WI38 (cell line): ENCODE data around the gene ASF1A.

Experiments used
- H3K4me3 ChIP-seq: 2 replicates; pipeline ENCODE4 v1.5.1; 2011; ENCODE audit warnings: low read depth, mild to moderate bottlenecking, control low read depth, low read length
- TF ChIP-seq, protein P1 (sequence below): IDR thresholded peaks from 2 replicates; pipeline ENCODE4 v1.5.1; 2012; ENCODE audit warnings: low read depth, mild to moderate bottlenecking, control low read depth, low read length

Gene ASF1A

DNA sequence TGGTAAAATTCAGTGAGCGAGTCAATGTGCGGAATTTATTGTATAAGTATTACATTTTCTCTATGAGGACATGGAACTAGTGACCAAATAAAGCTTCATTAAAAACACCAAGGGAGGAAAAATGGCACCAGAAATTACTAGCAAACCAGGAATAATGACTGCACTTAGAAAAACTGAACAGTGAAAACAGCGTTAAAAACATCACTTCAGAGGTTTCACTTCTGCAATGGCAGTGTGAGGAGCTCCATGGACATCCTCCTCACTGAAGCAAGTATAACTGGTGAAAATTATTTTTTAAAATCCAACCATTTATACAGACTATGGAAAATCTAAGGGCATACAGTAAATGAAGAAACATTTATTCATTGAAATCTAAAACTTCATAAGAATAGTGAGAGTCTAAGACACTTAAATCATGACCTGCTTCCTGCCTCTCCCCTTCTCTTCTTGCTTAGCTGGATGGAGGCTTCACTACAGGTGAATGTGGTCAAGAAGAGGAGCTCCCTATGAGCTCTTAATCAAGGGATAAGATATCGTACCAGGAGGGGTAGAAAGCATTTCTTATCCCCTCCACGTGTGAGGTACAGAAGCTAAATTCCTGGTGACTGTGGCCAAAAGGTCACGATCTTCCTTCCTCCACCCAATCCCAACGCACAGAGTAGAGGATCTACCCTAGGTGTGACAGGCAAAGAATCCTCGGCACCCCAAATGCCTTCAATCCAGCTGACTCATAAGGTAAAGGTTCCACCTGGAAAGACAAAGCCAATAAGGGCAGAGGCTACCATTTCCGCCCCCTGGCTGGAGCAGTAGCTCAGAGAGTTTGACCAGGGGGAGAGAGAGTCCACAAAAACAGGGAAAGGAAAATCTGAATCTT lies 12.3 kb upstream of the ASF1A start:
- TF ChIP-seq, protein P1, sequence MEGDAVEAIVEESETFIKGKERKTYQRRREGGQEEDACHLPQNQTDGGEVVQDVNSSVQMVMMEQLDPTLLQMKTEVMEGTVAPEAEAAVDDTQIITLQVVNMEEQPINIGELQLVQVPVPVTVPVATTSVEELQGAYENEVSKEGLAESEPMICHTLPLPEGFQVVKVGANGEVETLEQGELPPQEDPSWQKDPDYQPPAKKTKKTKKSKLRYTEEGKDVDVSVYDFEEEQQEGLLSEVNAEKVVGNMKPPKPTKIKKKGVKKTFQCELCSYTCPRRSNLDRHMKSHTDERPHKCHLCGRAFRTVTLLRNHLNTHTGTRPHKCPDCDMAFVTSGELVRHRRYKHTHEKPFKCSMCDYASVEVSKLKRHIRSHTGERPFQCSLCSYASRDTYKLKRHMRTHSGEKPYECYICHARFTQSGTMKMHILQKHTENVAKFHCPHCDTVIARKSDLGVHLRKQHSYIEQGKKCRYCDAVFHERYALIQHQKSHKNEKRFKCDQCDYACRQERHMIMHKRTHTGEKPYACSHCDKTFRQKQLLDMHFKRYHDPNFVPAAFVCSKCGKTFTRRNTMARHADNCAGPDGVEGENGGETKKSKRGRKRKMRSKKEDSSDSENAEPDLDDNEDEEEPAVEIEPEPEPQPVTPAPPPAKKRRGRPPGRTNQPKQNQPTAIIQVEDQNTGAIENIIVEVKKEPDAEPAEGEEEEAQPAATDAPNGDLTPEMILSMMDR = no peak
- H3K4me3 ChIP-seq = no peak overlapping the region

DNA sequence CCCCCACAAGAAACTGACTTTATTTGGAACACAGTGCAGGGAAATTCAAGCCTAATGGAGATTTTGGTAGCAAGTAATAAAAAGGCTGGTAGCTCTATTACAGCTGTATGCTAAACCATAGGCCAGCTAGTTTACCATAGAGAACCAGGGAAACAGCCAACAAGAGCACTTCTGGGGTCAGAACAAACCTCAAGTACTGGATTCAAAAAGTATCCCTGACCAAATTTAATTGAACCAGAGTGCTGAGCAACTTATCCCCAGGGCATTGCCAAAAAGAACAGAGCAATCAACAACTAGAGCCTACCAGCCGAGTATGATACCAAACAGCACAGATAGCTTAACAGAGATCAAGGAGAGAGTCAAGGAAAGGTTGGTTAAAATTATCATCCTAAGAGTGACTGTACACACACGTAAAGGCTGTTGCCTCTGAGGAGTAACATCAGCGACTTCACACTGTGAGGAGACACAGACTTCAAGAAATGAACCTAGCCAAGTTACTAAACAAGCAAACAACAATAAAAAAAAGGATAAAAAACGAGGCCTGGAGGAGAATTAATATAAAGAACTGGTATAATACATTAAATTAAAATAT lies 11.5 kb upstream of the ASF1A start:
- TF ChIP-seq, protein P1 = no peak
- H3K4me3 ChIP-seq = no peak overlapping the region

DNA sequence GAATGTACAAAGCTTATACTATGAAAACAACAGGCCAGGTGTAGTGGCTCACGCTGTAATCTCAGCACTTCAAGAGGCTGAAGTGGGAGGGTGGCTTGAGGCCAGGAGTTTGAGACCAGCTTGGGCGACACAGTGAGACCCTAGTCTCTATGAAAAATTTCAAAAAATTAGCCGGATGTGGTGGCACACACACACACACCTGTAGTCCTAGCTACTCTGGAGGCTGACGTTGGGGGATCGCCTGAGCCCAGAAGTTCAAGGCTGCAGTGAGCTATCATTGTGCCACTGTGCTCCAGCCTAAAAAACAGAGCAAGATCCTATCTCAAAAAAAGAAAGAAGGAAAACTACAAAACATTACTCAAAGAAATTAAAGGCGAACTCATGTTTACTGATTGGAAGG lies 7.3 kb upstream of the ASF1A start:
- no peak overlapping the region for H3K4me3 ChIP-seq
- TF ChIP-seq, protein P1 = no peak

DNA sequence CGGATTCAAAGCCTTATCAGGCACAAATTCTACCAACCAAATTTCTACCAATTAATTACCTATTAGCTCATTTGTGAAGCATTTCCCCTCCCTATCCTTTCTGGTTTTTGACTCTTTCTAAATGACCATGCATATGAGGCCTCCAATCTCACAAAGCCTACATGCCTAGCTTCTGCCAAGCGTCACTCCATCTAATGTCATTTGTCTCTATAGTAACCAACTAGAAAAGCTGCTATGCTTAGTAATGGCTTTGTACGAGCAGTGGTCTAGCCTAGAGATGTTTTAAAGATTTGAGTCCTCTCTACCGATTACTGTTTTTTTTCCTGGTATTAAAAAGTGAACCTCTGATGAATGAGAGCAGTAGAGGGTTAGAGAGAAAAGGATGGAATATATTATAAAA lies 4.8 kb upstream of the ASF1A start:
- TF ChIP-seq, protein P1 = no peak
- no peak overlapping the region for H3K4me3 ChIP-seq

DNA sequence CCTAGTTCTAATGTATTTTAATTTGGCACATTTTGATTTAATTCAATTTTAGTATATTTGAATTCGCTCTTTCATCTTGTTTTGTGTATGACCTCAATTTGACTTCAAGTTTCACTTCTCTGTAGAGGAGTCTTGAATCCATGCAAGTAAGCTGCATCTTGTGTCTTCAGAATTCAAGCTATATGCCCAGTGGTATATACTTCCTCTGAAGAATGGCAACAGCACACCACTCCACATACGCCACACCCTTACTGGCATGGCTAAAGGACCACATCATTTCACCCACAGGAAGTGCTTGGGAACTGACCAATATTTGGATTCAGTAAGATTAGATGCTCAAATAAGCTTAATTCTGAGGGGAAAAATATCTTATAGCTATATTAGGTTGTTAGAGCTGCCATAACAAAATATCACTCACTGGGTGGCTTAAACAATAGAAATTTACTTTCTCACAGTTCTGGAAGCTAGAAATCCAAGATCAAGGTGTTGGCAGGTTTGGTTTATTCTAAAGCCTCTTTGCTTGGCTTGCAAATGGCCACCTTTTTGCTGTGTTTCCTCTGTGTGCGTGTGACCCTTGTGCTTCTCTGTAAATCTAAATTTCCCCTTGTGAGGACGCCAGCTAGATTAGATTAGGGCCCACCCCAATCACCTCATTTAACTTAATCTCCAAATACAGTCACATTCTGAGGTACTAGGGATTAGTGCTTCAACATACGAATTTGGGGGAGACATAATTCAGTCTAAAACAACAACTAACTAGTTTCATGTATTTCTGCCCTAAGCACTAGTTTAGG lies 2.8 kb upstream of the ASF1A start:
- TF ChIP-seq, protein P1 = no peak
- H3K4me3 ChIP-seq = no peak overlapping the region

DNA sequence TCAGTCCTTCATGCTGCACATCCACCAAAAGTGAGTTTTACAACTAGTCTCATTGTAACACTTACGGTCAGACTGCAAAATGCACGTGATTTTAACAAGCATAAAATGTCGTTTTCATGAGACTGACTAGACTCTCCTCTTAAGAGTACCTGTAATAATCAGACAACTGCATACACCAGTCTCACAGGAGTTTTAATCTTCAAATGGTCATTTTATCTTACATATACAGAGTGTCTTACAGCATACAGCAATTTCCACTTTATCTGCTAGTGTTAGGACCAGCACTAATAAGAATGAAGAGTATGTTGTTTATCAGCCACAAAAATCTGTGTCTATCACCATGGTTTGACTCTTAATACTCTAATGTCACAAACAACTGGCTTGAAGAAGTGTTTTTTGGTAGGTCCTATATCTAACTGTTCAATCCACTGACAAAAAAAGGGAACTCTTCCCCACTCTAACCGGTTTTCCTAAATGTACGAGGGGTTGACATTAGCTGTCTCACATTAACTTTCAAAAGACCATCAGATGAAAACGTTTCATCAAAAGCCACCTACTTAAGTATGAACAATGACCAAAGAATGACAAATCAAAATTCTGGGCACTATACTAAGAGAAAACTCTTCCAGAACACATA lies 1.5 kb upstream of the ASF1A start:
- TF ChIP-seq, protein P1 = no peak
- H3K4me3 ChIP-seq = peak overlapping the region; percentile 74
